ENCODE measurements around the gene WDR83. TPM values are rescaled to one million over a fixed set of nuclear protein-coding genes. Genes with fewer than 3 reads are reported as not detected.
"Not testable (repeated sequence)": the region's sequence is repeated elsewhere in the genome, so short reads cannot be mapped to it uniquely, and the experiment has no call there.

WDR83 gene
- polyA plus RNA-seq, 12 donors, result 6.7 to 16.7 (median 9.9) TPM; not detected in 1

- DNase-seq, result not testable (repeated sequence)
Observed at GRCh38 chr19:12712077-12712476, 45.5 kb downstream of the WDR83 start.

- not testable (repeated sequence) for DNase-seq
Observed at GRCh38 chr19:12713304-12713703, 46.7 kb downstream of the WDR83 start.

- DNase-seq, result no peak
Observed at GRCh38 chr19:12715102-12715501, 48.5 kb downstream of the WDR83 start.

- no peak for DNase-seq
Observed at GRCh38 chr19:12715929-12716328, 49.3 kb downstream of the WDR83 start.

GRCh38 chr19:12720296-12720695, 53.7 kb downstream of the WDR83 start:
- no peak for DNase-seq

GRCh38 chr19:12720851-12721655, 54.4 kb downstream of the WDR83 start:
- DNase-seq, result peak; percentile 29

- DNase-seq, result peak; percentile 80
Observed at GRCh38 chr19:12721656-12722565, 55.3 kb downstream of the WDR83 start.

GRCh38 chr19:12722566-12723380, 56.2 kb downstream of the WDR83 start:
- DNase-seq, result peak; percentile 98

- no peak for DNase-seq
Observed at GRCh38 chr19:12723381-12723640, 56.7 kb downstream of the WDR83 start.

- peak; percentile 58 for DNase-seq
Observed at GRCh38 chr19:12723641-12724426, 57.2 kb downstream of the WDR83 start, which contains the start of gene TNPO2. TNPO2 (minus strand) TSS chr19:12723932; CDS start chr19:12720977, 2,955 bp downstream.

Other genes with a start within 250 kb of the WDR83 start
- gene ZNF443, start 225.8 kb upstream of the WDR83 start, polyA plus RNA-seq (ENCODE audit: insufficient read length in 12 of 12), result 1 to 10 TPM in 11 of 12 donors, not detected in 1; 2.9 to 5.5 (median 4.1) TPM
- 1 to 10 TPM in 10 of 12 donors, not detected in 2; 2.3 to 4.8 (median 3.3) TPM for gene ZNF709, start 182.0 kb upstream of the WDR83 start, polyA plus RNA-seq (ENCODE audit: insufficient read length in 12 of 12)
- gene ZNF564, start 115.3 kb upstream of the WDR83 start, polyA plus RNA-seq (ENCODE audit: insufficient read length in 12 of 12), result 1 to 10 TPM in 11 of 12 donors, not detected in 1; 4.2 to 7.1 (median 5.8) TPM
- gene ZNF490, start 56.0 kb upstream of the WDR83 start, polyA plus RNA-seq (ENCODE audit: insufficient read length in 12 of 12), result 1 to 10 TPM in 11 of 12 donors, not detected in 1; 2.1 to 4.9 (median 3.2) TPM
- 10 to 100 TPM; 11.9 to 92.2 (median 13.7) TPM for gene ZNF791, start 55.9 kb upstream of the WDR83 start, polyA plus RNA-seq (ENCODE audit: insufficient read length in 12 of 12)
- 10 to 100 TPM in 11 of 12 donors, not detected in 1; 21.6 to 53.9 (median 26.4) TPM for gene MAN2B1, start 65 bp upstream of the WDR83 start, polyA plus RNA-seq (ENCODE audit: insufficient read length in 12 of 12)
- 10 to 100 TPM in 11 of 12 donors, not detected in 1; 51.6 to 79.8 (median 62.6) TPM for gene DHPS, start 15.1 kb downstream of the WDR83 start, polyA plus RNA-seq (ENCODE audit: insufficient read length in 12 of 12)
- under 1 TPM in 2 of 12 donors, not detected in 10; 0.46 to 0.98 TPM for gene GNG14, start 21.2 kb downstream of the WDR83 start, polyA plus RNA-seq (ENCODE audit: insufficient read length in 12 of 12)
- gene FBXW9, start 29.8 kb downstream of the WDR83 start, polyA plus RNA-seq (ENCODE audit: insufficient read length in 12 of 12), result 1 to 10 TPM in 11 of 12 donors, not detected in 1; 2.4 to 6.3 (median 3.5) TPM
- gene TNPO2, start 57.1 kb downstream of the WDR83 start, polyA plus RNA-seq (ENCODE audit: insufficient read length in 12 of 12), result 10 to 100 TPM in 11 of 12 donors, not detected in 1; 37.4 to 93.0 (median 51.3) TPM
- 100 to 1,000 TPM in 11 of 12 donors, not detected in 1; 130 to 438 (median 158) TPM for gene TRIR, start 67.9 kb downstream of the WDR83 start, polyA plus RNA-seq (ENCODE audit: insufficient read length in 12 of 12)
- gene GET3, start 70.7 kb downstream of the WDR83 start, polyA plus RNA-seq (ENCODE audit: insufficient read length in 12 of 12), result 10 to 100 TPM in 11 of 12 donors, not detected in 1; 36.1 to 51.0 (median 40.6) TPM
- under 1 TPM in 4 of 12 donors, not detected in 8; 0.08 to 0.14 (median 0.11) TPM for gene BEST2, start 85.0 kb downstream of the WDR83 start, polyA plus RNA-seq (ENCODE audit: insufficient read length in 12 of 12)
- gene HOOK2, start 108.7 kb downstream of the WDR83 start, polyA plus RNA-seq (ENCODE audit: insufficient read length in 12 of 12), result 10 to 100 TPM in 11 of 12 donors, not detected in 1; 12.4 to 78.3 (median 24.2) TPM
- 100 to 1,000 TPM in 2 of 12 donors, 10 to 100 TPM in 9, not detected in 1; 18.0 to 187 (median 38.3) TPM for gene JUNB, start 124.7 kb downstream of the WDR83 start, polyA plus RNA-seq (ENCODE audit: insufficient read length in 12 of 12)
- gene PRDX2, start 135.0 kb downstream of the WDR83 start, polyA plus RNA-seq (ENCODE audit: insufficient read length in 12 of 12), result 100 to 1,000 TPM in 11 of 12 donors, not detected in 1; 124 to 185 (median 148) TPM
- gene THSD8, start 135.3 kb downstream of the WDR83 start, polyA plus RNA-seq (ENCODE audit: insufficient read length in 12 of 12), result 1 to 10 TPM in 10 of 12 donors, not detected in 2; 1.4 to 7.1 (median 4.2) TPM
- gene RNASEH2A, start 139.8 kb downstream of the WDR83 start, polyA plus RNA-seq (ENCODE audit: insufficient read length in 12 of 12), result 10 to 100 TPM in 10 of 12 donors, not detected in 2; 13.3 to 25.6 (median 17.6) TPM
- under 1 TPM in 1 of 12 donors, not detected in 11; 0.16 TPM for gene RTBDN, start 167.8 kb downstream of the WDR83 start, polyA plus RNA-seq (ENCODE audit: insufficient read length in 12 of 12)
- 10 to 100 TPM in 1 of 12 donors, under 1 TPM in 10, not detected in 1; 0.16 to 12.0 (median 0.62) TPM for gene MAST1, start 171.7 kb downstream of the WDR83 start, polyA plus RNA-seq (ENCODE audit: insufficient read length in 12 of 12)
- gene DNASE2, start 214.6 kb downstream of the WDR83 start, polyA plus RNA-seq (ENCODE audit: insufficient read length in 12 of 12), result 10 to 100 TPM in 4 of 12 donors, 1 to 10 TPM in 7, not detected in 1; 6.4 to 18.1 (median 8.6) TPM
- 1 to 10 TPM in 1 of 12 donors, under 1 TPM in 9, not detected in 2; 0.15 to 2.8 (median 0.43) TPM for gene KLF1, start 220.4 kb downstream of the WDR83 start, polyA plus RNA-seq (ENCODE audit: insufficient read length in 12 of 12)
- 10 to 100 TPM in 11 of 12 donors, not detected in 1; 15.0 to 33.8 (median 25.4) TPM for gene GCDH, start 224.4 kb downstream of the WDR83 start, polyA plus RNA-seq (ENCODE audit: insufficient read length in 12 of 12)